NCI-H2171 treated with DMSO at 0.1 percent for 48 hours (cell line): ENCODE measurements around the gene ADM5.

Source experiments
- DNase-seq: peaks from one replicate; lab custom pipeline; 2025; lab: John Stamatoyannopoulos, UW

Gene ADM5

DNA sequence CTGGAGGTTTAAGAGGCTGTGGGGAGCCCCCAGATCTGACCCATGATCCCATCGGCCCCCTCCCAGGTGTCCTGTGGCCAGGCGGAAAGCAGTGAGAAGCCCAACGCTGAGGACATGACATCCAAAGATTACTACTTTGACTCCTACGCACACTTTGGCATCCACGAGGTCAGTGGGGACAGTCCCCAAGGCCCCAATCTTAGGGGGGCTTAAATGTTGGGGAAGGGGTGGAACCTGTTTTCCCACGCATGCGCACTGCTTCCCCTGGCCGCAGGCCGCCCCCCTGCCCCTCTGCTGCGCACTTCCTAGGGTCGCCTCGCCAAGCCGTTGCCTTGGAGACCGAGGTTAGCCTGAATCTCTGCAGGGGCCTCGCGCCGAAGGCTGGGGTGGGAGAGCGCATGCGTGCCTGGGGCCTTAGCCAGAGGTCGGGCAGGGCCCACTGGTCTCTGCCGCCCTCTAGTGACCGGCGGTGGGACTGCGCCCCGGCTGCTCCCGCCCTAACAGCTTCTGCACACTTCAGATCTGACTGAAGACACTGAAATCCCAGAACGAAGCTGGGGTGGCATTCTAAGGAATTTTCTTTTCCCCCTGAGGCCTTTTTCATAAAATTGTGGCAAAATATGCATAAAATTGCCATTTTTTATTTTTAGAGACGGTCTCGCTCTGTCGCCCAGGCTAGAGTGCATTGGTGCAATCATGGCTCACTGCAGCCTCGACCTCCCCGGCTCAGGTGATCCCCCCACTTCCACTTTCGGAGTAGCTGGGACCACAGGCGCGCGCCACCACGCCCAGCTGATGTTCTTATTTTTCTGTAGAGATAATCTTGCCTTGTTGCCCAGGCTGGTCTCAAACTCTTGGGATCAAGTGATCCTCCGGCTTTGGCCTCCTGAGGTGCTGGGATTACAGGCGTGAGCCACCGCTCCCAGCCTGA is 8.7 kb upstream of the ADM5 start:
- DNase-seq, result peak; percentile 90

DNA sequence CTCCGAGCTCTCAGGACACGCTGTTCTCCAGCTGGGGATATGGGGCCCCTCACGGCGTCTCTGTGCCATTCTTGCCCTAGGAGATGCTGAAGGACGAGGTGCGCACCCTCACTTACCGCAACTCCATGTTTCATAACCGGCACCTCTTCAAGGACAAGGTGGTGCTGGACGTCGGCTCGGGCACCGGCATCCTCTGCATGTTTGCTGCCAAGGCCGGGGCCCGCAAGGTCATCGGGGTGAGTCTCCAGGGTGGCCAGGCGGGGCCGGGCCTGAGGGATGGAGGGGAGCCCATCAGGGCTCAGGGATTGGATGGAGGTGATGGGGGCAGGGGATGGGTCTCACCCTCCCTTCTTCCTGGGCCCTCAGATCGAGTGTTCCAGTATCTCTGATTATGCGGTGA is 7.6 kb upstream of the ADM5 start:
- no peak for DNase-seq

GRCh38 chr19:49682274-49682673 is 7.1 kb upstream of the ADM5 start:
- no peak for DNase-seq

GRCh38 chr19:49683814-49684250 is 5.6 kb upstream of the ADM5 start:
- DNase-seq, result no peak

DNA sequence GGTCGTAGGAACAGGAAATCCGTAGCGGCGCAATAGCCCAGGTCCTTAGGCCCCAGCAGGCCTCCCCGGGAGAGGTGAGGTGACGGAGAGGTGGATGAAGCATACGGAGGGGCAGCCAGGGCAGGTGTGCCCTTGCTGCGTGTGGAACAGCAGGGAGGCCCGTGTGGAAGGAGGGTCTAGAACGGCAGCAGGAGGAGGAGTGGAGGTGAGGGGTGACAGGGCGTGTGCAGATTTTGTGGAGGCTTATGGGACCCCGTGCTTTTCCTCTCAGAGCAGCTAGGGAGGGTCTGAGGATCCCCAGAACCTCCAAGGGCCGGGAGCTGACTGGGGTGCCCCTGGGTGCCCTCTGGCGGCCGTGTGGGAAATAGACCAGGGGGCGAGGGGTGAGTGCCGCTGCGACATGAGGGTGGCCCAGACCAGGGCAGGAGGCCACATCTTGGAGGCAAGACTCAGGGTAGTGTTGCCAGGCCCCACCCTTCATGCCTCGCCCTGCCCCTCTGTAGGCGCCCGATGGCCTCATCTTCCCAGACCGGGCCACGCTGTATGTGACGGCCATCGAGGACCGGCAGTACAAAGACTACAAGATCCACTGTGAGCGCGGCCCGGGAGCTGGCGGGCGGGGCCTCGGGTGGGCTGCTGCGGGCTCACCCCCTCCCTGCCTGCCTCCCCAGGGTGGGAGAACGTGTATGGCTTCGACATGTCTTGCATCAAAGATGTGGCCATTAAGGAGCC is 5.0 kb upstream of the ADM5 start:
- peak; percentile 9 for DNase-seq

DNA sequence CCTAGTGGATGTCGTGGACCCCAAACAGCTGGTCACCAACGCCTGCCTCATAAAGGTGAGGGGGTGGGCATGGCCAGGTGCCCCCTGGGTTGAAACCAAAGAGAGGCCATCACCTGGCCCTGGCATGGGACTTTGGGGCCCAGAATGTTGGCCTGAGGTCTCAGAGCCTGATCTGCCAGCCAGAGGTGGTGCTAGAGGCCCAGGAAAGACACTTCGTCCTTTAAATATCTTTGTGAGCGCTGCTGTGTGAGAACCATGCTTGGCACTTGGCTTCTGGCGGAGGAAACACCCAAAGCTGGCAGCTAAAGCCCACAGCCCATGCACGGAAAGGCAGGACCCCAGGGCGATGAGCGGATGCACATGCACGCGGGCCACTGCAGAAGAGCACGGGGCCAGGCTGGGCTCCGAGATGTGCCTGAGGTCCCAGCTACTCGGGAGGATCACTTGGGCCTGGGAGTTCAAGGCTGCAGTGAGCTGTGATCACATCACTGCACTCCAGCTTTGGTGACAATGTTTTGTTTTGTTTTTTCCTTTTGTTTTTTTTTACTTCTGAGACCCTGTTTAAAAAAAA is 4.3 kb upstream of the ADM5 start:
- no peak for DNase-seq

GRCh38 chr19:49685845-49686332 is 3.5 kb upstream of the ADM5 start:
- DNase-seq, result no peak

DNA sequence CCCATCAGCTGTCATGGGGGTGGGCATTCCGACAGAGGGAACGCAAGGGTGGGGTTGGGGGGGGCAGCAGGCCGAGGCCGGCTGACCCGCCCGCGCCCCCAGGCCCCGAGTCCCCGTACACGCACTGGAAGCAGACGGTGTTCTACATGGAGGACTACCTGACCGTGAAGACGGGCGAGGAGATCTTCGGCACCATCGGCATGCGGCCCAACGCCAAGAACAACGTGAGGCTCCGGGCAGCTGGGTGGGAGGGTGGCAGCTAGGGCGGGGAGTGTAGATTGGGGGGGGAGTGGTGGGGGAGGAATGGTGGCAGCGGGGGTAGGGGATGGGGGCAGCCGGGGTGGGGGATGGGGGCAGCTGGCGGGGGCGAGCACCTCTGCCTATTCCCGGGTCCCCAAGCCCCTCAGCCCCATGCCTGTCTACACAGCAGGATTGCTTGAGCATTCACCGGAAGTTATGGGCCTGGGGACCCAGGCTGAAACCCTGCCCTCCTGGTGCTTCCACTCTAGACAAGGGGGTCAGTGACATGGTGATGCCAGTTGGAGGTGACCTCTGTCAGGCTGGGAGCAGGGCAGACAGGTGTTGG is 2.8 kb upstream of the ADM5 start:
- no peak for DNase-seq

DNA sequence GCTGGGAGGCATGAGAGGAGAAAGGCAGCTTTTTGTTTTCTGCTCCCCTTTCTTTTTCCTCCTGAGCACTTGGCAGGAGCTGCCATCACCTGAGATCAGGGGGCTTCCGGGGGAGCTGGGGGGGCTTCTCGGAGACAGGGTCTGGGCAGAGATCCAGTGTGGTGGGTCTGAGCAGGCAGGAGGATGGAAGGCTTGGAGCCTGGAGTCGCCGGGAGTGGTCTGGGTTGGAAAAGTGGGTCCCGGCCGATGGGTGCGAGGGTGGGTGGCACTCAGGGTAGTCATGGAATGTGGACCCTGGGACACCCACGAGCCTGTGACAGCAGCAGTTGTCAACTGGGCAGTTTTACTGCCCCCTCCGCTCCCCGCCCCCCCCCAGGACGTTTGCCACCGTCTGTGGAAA is 2.2 kb upstream of the ADM5 start:
- no peak for DNase-seq

DNA sequence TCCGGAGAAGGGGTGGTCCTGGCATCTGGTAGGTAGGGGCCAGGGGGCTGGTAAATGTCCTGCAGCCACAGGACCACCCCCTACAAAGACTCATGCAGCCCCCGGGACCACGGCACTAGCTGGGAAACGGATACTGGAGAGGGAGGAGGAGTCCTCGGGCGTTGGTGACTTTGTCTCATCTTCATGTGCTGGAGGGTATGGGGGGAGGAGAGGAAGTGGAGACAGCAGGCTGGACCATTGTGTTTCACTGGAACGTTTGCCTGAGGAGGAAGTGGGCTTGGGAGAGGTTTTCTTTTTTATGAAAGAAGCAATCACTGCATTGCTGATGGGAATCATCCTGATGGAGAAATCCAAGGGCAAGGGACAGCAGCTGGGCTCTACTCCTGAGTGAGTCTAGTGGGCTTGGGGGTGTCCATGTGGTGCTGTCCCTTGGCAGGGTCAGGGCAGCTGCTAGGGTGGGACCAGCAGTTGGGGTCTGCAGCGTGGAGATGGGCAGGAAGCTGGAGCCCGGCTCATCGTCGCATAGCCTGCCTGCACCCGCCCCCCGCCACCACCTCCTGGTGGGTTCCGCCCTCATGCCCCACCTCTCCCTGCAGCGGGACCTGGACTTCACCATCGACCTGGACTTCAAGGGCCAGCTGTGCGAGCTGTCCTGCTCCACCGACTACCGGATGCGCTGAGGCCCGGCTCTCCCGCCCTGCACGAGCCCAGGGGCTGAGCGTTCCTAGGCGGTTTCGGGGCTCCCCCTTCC is 1.7 kb upstream of the ADM5 start:
- no peak for DNase-seq

DNA sequence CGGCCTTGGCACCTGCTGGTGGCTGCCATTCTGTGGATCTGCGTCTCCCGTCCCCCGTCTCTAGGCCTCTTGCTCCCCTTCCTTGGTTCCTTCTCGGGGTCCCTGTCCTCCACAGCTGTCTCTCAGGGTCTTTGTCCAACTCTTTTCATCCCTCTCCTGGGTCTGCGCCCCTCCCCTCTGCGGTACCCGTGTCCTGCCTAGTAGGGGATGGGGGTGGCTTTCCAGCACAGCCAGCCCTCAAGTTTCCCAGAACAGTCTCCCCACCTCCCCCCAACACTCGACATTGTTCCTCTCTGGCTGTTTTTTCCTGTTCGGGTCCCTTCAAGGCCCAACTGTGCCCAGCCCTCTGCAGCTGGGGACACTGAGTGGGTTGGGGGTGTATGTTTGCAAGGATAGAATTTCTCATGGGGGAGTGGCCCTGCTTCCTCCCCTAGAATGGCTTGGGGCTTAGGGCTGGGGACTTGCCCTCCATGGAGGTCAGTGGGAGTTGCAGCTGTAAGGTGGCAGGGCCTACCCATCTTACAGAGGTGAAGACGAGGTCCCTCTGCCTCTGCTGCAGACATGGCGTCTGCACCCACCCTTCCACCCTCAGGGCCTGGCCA is 762 bp upstream of the ADM5 start:
- DNase-seq, result no peak

DNA sequence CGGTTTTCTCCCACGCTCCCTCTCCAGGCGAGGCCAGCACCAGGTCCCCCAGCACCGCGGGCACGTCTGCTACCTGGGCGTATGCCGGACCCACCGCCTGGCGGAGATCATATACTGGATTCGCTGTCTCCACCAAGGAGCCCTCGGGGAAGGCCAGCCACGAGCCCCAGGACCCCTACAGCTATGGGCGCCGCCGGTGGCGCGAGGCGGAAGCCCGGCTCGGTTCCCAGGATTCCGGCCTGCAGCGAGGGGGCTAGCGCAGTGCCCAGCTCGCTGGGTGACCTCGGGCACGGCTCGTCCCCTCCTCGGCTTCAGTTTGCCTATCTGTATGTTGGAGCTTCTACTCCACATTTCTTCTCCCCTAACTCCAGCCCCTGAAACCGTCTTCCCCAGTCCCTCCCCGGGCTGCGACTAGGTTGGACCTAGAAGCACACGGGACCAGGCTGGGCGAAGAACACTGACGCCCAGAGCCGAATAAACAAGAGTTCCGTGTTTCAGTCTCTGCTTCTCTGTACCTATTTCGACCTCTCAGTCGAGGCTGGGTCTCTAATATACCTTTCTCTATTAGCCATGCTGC is 773 bp downstream of the ADM5 start:
- no peak for DNase-seq

DNA sequence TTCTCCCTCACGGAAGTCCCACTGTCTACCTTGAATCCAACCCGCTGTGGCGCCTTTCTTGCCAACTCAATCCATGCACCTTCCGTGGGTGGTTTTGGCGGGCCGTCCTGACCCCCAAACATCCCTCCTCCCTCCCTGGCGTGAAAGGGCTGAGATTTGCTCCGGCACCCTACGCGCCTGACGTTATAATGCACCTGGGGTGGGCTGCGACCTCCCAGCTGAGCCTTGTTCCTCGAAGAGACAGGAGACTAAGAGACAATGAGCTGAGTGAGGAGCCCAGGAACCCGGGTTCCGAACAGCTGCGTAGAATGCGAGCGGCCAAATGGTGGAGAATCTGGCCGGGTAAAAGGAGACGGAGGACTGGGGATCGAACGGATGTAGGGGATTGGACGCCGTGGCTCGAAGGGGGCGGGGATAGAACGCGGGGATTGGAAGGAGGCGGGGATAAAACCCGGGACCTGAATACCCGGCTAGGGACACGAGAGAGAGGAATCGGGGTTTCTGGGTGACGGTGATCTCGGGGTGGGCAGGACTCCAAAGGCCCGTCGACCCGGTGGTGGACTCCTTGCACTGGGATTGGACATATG is 1.4 kb downstream of the ADM5 start, which contains the start of gene CPT1C:
CPT1C (plus strand) TSS at position 461 of the 587 bp plus-strand sequence. CDS start 1,137 bp downstream, outside the sequence.
- DNase-seq, result peak; percentile 95

GRCh38 chr19:49691243-49692146 is 2.1 kb downstream of the ADM5 start:
- DNase-seq, result peak; percentile 72

DNA sequence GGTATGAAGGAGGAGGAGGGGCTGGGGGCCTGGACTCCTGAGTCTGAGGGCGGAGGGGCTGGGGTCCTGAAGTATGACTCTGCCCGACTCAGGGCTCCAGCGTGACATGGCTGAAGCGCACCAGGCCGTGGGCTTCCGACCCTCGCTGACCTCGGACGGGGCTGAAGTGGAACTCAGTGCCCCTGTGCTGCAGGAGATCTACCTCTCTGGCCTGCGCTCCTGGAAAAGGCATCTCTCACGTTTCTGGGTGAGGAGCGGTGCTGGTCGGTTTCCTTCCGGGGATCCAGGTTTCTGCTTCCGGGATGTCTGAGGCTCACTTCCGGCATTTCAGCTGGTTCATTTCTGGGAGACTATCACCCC is 2.7 kb downstream of the ADM5 start:
- DNase-seq, result no peak

DNA sequence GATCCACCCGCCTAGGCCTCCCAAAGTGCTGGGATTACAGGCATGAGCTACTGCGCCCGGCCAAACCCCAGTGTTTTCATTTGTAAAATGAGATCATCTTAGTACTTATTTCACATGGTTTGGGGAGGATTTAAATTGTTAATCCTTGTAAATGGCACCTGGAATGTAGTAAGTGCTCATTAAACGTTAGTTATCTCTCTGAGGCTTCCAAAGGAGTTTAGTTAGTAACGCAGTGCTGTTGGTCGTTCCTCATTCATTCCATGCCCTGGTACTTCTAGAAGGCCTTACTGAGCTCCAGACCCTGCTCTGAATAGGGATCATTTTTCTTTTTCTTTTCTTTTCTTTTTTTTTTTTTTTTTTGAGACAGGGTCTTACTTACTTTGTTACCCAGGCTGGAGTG is 6.7 kb downstream of the ADM5 start:
- DNase-seq, result no peak

- DNase-seq, result no peak
These were observed 7.5 kb downstream of the ADM5 start for GRCh38 chr19:49696865-49697264.

GRCh38 chr19:49699364-49699763 is 10.0 kb downstream of the ADM5 start:
- DNase-seq, result no peak

DNA sequence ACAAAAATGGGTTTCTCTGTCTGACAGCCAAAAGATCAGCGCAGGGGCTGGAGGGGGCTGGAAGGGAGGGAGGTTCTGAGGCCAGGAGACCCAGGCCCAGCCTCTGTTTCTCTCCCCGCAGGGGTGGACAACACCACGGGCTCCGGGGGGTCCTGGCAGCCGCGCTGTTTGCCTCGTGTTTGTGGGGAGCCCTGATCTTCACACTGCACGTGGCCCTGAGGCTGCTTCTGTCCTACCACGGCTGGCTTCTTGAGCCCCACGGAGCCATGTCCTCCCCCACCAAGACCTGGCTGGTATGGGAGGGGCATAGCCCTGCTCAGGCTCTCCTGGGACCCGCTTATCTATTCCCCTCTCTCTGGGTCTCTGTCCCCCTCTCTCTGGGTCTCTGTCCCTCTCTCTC is 11.2 kb downstream of the ADM5 start:
- no peak for DNase-seq
